GM19023 (cell line): ENCODE measurements around the gene HMX1.

Experiments used
- ATAC-seq: cut with Tn5 transposase; IDR thresholded peaks from one replicate; pipeline ENCODE4 v1.9.1; 2021; ENCODE audit warnings: mild to moderate bottlenecking, moderate library complexity; ENCODE audit not compliant: unreplicated experiment

The HMX1 gene

DNA sequence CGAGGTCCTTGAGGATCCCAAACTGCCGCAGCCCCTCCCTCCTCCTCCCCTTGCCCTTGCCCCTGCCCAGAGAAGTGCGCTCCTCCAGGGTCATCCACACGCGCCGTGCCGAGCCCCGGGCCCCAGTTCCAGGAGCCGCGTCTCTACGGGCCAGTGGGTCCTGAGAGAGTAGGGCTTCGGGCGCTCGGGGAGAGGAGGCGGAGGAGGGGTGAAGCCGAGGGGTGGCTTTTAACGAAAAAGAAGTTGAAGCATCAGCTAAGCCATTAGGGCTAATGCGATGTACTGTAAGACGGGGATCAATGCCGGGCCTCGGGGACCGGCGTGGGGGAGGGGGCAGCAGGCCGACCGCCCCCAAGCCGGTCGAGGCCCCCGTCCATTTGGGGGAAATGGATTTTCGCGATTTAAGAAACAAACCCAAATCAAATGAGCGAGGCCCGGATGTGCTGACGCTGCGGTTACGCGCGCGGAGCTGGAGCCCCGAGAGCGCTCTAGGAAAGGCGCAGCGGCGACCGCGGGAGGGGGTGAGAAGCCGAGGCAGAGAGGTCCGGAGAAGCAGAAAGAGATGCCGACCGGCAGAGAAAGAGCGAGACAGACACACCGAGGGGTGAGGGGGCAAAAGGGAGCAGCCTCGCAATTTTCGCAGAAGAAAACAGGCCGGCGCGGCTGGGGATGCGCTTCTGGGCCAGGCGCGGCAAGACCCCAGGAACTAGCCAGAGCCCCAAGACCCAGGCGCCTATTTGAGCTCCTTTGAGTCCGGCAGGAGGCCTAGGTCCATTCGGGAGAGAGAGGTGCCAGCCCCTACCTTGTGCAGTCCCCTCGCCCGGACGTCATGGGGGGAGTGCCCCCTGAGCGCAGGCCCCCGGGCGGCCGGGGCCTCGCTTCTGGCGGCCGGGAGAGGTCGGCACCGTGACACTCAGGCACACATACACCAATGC, 13.6 kb downstream of the HMX1 start:
- ATAC-seq: no peak

GRCh38 chr4:8856835-8857621, 14.6 kb downstream of the HMX1 start:
- ATAC-seq: no peak

DNA sequence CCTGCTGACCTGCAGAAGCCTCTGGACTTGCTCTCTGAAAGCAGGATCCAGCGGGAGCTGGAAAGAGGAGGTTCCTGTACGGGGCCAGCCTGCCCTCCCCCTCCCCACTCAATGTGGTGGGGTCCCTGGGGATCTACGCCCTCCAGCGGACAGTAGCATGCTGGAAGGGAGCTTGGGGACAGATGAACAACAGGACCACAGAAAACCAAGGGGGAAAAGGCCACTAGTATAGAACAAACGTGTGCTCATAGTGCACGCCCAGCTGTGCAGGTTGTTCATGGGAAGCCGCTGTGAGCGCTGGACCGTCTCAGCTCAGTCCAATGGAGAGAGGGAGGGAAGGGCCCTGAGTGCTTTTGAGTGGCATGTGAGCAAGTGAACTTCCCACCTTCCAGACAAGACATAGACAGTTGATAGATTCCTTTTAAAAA, 15.8 kb downstream of the HMX1 start:
- ATAC-seq: no peak

DNA sequence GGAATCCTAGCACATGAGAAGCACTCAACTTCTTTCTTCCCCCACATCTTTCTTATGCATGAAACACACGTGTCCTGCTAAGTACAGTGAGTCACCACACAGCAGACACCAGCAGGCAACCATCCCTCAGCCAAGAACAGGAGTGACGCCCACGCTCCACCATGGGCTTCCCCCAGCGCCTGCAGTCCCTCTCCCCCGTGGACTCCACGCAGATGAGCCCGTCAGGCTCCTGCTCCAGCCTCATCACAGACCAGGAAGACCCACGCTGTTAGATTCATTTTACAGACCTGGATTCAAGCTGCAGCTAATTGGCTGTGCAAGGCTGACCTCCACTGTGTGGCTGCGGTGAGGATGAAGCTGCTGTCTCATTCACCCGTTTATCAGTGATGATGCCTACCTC, 16.7 kb downstream of the HMX1 start:
- ATAC-seq: no peak

DNA sequence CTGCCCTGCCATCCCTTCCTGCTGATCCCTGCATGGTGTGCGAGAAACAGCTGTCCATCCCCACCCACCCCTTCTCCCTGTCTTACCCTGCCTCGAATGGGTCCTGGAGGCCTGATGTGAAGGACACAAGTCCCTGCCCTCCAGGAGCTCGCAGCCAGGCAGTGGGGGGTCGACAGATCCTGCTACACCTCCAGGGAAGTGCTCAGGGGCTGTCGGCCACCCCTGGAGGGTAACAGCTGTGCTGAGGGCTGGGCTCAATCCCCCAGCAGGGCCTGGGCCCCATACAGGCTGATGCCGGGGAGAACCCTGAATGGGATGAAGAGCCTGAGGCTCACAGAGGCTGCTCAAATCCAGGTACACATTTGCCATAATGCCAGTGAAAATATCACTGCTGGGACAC, 17.6 kb downstream of the HMX1 start:
- no peak for ATAC-seq

GRCh38 chr4:8853249-8853648, 18.4 kb downstream of the HMX1 start:
- ATAC-seq: no peak

DNA sequence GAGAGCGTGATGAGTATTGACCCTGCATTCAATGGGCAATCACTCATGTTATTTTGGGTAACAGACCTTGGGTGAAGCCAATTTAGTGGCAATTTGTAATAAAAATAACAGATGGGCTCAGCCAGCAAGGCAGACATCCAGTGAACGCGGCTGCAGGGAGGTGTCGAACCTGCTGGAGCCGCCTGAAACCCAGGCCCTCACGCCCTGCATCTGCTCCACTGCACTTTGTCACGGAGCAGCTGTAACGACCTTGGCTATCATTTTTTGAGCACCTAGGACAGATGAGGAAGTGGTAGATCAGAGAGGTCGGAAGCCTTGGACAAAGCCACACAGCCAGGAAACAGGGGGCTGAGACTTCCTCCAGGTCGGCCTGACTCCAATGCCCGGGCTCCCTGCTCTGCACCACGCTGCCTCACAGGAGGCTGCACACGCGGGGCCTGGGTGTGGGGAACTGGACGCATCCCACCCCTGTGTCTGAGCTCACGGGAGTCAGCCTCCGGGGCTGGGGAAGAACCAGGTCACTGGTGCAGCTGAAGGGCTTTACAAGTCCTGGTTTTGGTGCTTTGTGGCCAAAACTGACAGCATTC, 19.4 kb downstream of the HMX1 start:
- no peak for ATAC-seq

GRCh38 chr4:8851321-8852117, 20.1 kb downstream of the HMX1 start:
- ATAC-seq: no peak

- no peak for ATAC-seq
Measured at GRCh38 chr4:8850830-8851188, 20.8 kb downstream of the HMX1 start.

- no peak for ATAC-seq
Measured at GRCh38 chr4:8850074-8850829, 21.4 kb downstream of the HMX1 start.

GRCh38 chr4:8849266-8850073, 22.2 kb downstream of the HMX1 start:
- ATAC-seq: no peak

- no peak for ATAC-seq
Measured at GRCh38 chr4:8848507-8849265, 23.0 kb downstream of the HMX1 start.

DNA sequence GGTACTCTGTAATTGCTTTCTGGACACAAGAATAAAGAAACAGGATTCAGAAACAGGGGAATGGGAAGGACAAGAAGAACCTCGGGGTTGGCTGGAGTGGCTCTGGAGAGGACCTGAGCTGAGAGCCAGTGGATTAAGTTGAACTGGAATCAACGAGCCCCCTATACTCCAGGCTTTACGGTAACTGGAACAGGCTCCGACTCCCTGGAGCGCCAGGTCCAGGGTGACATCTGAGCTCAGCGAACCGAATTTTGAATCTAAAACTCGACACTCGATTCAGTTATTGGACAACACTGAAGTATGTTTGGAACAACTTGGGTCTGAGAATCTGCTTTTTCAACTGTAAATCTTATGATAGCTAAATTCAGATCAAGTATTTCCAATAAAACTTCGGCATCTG, 23.9 kb downstream of the HMX1 start:
- no peak for ATAC-seq

DNA sequence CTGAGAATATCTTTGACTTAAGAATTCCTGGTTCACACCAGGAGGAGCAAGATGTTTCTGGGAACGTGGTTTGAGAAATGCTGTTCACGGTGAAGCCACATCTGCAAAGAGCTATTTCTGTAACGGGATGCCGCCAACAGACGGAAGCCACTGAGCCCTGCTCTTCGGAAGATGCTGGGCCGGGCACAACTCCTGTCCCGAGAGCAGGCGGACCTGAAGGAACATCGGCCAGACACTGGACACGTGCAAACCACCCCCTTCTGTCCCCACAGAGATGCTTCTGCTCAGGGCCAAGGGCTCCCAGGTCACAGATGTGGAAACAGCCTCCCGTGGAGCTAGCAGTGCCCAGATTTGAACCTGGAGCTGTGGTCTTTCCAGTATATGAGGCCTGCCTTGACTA, 24.3 kb downstream of the HMX1 start:
- ATAC-seq: no peak

GRCh38 chr4:8846826-8847225, 24.8 kb downstream of the HMX1 start:
- ATAC-seq: no peak

GRCh38 chr4:8846046-8846720, 25.5 kb downstream of the HMX1 start:
- ATAC-seq: no peak

DNA sequence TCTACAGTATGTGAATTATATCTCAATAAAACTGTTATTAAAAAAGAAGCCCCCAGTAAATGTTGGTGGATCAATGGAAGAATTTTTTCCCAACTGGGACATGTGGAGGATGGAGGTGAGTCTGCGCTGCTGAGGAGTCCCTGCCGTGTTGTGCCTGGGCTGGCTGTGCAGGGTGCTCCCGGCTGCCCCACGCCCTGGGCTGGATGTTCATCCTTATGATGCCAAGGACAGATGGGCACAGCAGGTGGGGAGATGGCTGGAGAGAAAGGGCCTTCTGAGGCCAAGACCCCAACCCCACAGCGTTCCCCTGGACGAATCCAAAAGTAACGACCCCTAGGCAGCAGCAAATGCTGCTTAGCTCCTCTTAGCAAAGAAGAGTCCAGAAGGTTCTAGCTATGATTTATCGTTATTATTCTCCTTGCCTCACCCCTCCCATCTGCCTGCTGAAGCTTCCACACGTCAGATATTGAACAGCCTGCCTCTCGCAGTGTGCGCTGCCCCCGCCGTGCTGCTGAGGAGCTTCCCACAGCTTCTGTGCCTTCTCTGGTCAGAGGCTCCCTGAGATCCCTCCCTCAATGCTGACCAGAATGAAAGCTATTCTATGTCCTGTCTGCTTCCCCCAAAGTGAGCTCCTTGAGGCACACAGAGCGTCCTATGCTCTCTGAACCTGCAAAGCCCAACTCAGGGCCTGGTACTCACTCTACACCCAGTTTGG, 26.5 kb downstream of the HMX1 start:
- ATAC-seq: no peak
